ENCODE measurements around the gene GOSR2. TPM values are rescaled to one million over a fixed set of nuclear protein-coding genes. Genes with fewer than 3 reads are reported as not detected.

The GOSR2 gene
- polyA plus RNA-seq, 1 of the 3 experiments (the other 2 are of a cell fraction) = 74.2 TPM

- TF ChIP-seq FOXM1 (IDR thresholded peaks at IDR 0.05; ENCODE audit: low read depth) (no peak), PBX3 (IDR thresholded peaks at IDR 0.05) (no peak), RFX5 (IDR thresholded peaks at IDR 0.05; ENCODE audit: low read length) (no peak), RXRA (IDR thresholded peaks at IDR 0.05; ENCODE audit: borderline replicate concordance, low read depth) (no peak), ZBTB33 (IDR thresholded peaks at IDR 0.05; ENCODE audit: borderline replicate concordance, low read depth) (no peak), TEAD4 (IDR thresholded peaks at IDR 0.05; ENCODE audit: borderline replicate concordance, insufficient read depth) (no peak), SMC3 (IDR thresholded peaks at IDR 0.05; ENCODE audit: low read depth, low read length) (no peak), EP300 (IDR thresholded peaks at IDR 0.05; ENCODE audit: borderline replicate concordance in 1 of 2, low read depth in 1 of 2, low read length in 1 of 2) (no peak)
- CTCF ChIA-PET = interaction anchor here (9.0 kb wide), 1 partner anchor 32 kb away, joined by 44 read pairs; no protein-coding TSS in a partner anchor
- Histone ChIP-seq H4K20me1 (ENCODE audit: insufficient read depth) (no peaks in the 10 kb centered on the region), H3K4me3 (ENCODE audit: low read depth in 2 of 2, low read length in 1 of 2) (no peak overlapping the region), H3K27ac (ENCODE audit: low read depth in 2 of 2, low read length in 1 of 2) (no peak overlapping the region), H3K79me2 (ENCODE audit: insufficient read depth) (no peaks in the 10 kb centered on the region), H3K9ac (no peak overlapping the region), H3K9me3 (no peaks in the 10 kb centered on the region), H2AFZ (ENCODE audit: low read depth) (no peak overlapping the region), H3K9me2 (no peaks in the 10 kb centered on the region), H3K4me1 (ENCODE audit: control insufficient read depth in 1 of 2, insufficient read depth in 2 of 2, low read depth in 1 of 2, low read length in 1 of 2) (no peaks in the 10 kb centered on the region; a peak in 1 of 4 replicates), H3K36me3 (replicated peaks in 1 of 2; ENCODE audit: control insufficient read depth in 1 of 2, insufficient read depth in 2 of 2, low read length in 1 of 2) (no peaks in the 10 kb centered on the region), H3K4me2 (no peak overlapping the region), H3K27me3 (ENCODE audit: insufficient read depth) (peaks cover 14% of the 10 kb centered on the region; the same call in 1 of the 2 replicates), H3F3A (replicated peaks; ENCODE audit: insufficient read depth) (no peaks in the 10 kb centered on the region)
- WGBS (ENCODE audit: low lambda C conversion rate) = 84% methylated on average over 16 of the region's 16 CpGs
- POLR2A ChIA-PET = no interaction called here
- DNase-seq = no peak
Measured at GRCh38 chr17:46874906-46875305, 48.1 kb upstream of the GOSR2 start.

- ChIA-PET POLR2A (no interaction called here), CTCF (interaction anchor here (1.1 to 9.0 kb wide), 7 partner anchors 9 to 872 kb away, joined by 3 to 44 read pairs (median 4); no protein-coding TSS in a partner anchor)
- no peaks in the 10 kb centered on the region for H3K9me3 ChIP-seq
- no peak overlapping the region for H3K4me3 ChIP-seq (ENCODE audit: low read depth in 2 of 2, low read length in 1 of 2)
- DNase-seq = no peak
- H3K79me2 ChIP-seq (ENCODE audit: insufficient read depth) = no peaks in the 10 kb centered on the region
- H3K4me2 ChIP-seq = no peak overlapping the region
- no peak overlapping the region for H3K27ac ChIP-seq (ENCODE audit: low read depth in 2 of 2, low read length in 1 of 2)
- no peaks in the 10 kb centered on the region for H3K9me2 ChIP-seq
- 61% methylated on average over 9 of the region's 13 CpGs for WGBS (ENCODE audit: low lambda C conversion rate)
- TF ChIP-seq ELF1 (IDR thresholded peaks at IDR 0.05) (no peak), MXI1 (IDR thresholded peaks at IDR 0.05; ENCODE audit: low read depth, low read length) (no peak), FOXJ3 (CRISPR knock-in tag; IDR thresholded peaks at IDR 0.05) (no peak), FOSL2 (IDR thresholded peaks at IDR 0.05; ENCODE audit: borderline replicate concordance, low read depth) (no peak), GABPA (IDR thresholded peaks at IDR 0.05; ENCODE audit: low read depth) (no peak), SIN3A (IDR thresholded peaks at IDR 0.05; ENCODE audit: borderline replicate concordance, low read depth, low read length) (no peak), RFX5 (IDR thresholded peaks at IDR 0.05; ENCODE audit: low read length) (no peak), TAF1 (IDR thresholded peaks at IDR 0.05; ENCODE audit: borderline replicate concordance, low read depth, low read length) (no peak), MEF2A (IDR thresholded peaks at IDR 0.05; ENCODE audit: borderline replicate concordance, low read depth) (no peak), YY1 (IDR thresholded peaks at IDR 0.05; ENCODE audit: low read depth) (no peak)
- no peaks in the 10 kb centered on the region; a peak in 1 of 4 replicates for H3K4me1 ChIP-seq (ENCODE audit: control insufficient read depth in 1 of 2, insufficient read depth in 2 of 2, low read depth in 1 of 2, low read length in 1 of 2)
- H3K9ac ChIP-seq = no peak overlapping the region
- H3F3A ChIP-seq (replicated peaks; ENCODE audit: insufficient read depth) = no peaks in the 10 kb centered on the region
- H3K36me3 ChIP-seq (replicated peaks in 1 of 2; ENCODE audit: control insufficient read depth in 1 of 2, insufficient read depth in 2 of 2, low read length in 1 of 2) = no peaks in the 10 kb centered on the region
- H2AFZ ChIP-seq (ENCODE audit: low read depth) = no peak overlapping the region
- H3K27me3 ChIP-seq (ENCODE audit: insufficient read depth) = peaks cover 19% of the 10 kb centered on the region; the same call in 1 of the 2 replicates
- H4K20me1 ChIP-seq (ENCODE audit: insufficient read depth) = no peaks in the 10 kb centered on the region
Measured at GRCh38 chr17:46875849-46876352, 47.1 kb upstream of the GOSR2 start.
